ENCODE results near the gene ST8SIA3.

Gene ST8SIA3

GRCh38 chr18:57416542-57416941, 64.2 kb downstream of the ST8SIA3 start:
- no peak overlapping the region for H2AFZ ChIP-seq (ENCODE audit: low read depth, low read length)
- no peaks in the 10 kb centered on the region for H3K79me2 ChIP-seq (ENCODE audit: low read length)
- no peak overlapping the region for H3K27ac ChIP-seq (ENCODE audit: low read length)
- H3K4me3 ChIP-seq (ENCODE audit: low read length) = no peak overlapping the region
- peaks cover 13% of the 10 kb centered on the region for H3K9me3 ChIP-seq (ENCODE audit: insufficient read depth, low read length)
- peaks cover 27% of the 10 kb centered on the region for H3K4me1 ChIP-seq (ENCODE audit: low read length)
- peaks cover 7% of the 10 kb centered on the region for H3K36me3 ChIP-seq (replicated peaks; ENCODE audit: low read depth, low read length)
- H3K27me3 ChIP-seq (ENCODE audit: low read depth, low read length) = no peaks in the 10 kb centered on the region
- no peaks in the 10 kb centered on the region for H4K20me1 ChIP-seq (ENCODE audit: insufficient read depth, low read length)
- peak overlapping the region; percentile 10 for H3K4me2 ChIP-seq (ENCODE audit: low read length)
- no peak overlapping the region for H3K9ac ChIP-seq (ENCODE audit: low read length)
- TF ChIP-seq, protein P1, sequence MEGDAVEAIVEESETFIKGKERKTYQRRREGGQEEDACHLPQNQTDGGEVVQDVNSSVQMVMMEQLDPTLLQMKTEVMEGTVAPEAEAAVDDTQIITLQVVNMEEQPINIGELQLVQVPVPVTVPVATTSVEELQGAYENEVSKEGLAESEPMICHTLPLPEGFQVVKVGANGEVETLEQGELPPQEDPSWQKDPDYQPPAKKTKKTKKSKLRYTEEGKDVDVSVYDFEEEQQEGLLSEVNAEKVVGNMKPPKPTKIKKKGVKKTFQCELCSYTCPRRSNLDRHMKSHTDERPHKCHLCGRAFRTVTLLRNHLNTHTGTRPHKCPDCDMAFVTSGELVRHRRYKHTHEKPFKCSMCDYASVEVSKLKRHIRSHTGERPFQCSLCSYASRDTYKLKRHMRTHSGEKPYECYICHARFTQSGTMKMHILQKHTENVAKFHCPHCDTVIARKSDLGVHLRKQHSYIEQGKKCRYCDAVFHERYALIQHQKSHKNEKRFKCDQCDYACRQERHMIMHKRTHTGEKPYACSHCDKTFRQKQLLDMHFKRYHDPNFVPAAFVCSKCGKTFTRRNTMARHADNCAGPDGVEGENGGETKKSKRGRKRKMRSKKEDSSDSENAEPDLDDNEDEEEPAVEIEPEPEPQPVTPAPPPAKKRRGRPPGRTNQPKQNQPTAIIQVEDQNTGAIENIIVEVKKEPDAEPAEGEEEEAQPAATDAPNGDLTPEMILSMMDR (IDR thresholded peaks at IDR 0.05; ENCODE audit: low read depth, low read length) = no peak
- no peak for TF ChIP-seq EZH2phosphoT487 (IDR thresholded peaks at IDR 0.05; ENCODE audit: low read depth)
